SH-SY5Y (cell line): ENCODE data around the gene ZBTB20.

ENCODE experiments used
- GATA2 ChIP-seq: IDR thresholded peaks from 2 replicates; pipeline ENCODE4 v1.6.1; 2011; ENCODE audit warnings: mild to moderate bottlenecking, low read depth, low read length
- GATA3 ChIP-seq: IDR thresholded peaks from 2 replicates; pipeline ENCODE4 v1.6.1; 2011; ENCODE audit warnings: low read depth, mild to moderate bottlenecking, low read length, moderate library complexity

DNA sequence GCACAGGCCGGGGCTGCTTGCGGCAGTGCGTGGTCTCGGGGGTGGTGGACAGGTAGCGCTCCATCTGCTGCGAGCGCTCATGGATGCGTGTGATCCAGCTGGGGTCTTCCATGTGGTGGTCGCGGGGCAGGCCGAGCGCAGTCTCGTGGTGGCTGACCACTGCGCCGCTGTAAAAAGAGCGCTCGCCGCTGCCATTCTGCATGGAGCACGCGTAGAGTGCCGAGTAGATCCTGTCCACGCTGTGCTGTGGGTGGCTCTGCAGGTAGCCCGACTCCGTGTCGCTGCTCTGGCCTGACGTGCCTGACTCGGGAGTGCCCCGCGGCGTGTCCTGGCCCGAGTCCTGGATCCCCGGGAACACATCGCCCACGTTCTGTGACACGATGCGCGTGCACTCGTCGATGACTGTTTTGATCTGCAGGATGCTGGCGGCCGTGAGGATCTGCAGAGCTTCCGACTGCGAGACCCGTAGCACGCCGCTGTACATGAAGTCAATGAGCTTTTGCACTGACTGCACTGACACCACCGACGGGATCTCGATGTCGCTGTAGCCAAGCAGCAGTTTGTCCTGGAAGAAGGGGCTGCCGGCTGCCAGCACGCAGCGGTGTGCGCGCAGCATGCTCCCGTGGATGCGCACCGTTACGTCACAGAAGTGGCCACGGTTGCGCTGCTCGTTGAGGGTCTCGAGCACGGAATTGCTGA, 795.8 kb downstream of the ZBTB20 start:
- TF ChIP-seq GATA3 (no peak), GATA2 (no peak)
